ENCODE results near the gene RITA1.
"Not testable (repeated sequence)": the region's sequence is repeated elsewhere in the genome, so short reads cannot be mapped to it uniquely, and the experiment has no call there.

RITA1 gene

GRCh38 chr12:113185180-113186032 is at the start of gene RITA1, which contains the start of gene DDX54:
TSS of gene RITA1 (plus strand) at chr12:113185721. CDS start at chr12:113186747, 1,026 bp downstream.
TSS of gene DDX54 (minus strand) at chr12:113185478. CDS start at chr12:113185451, 27 bp downstream.
- peak; percentile 66 for TF ChIP-seq POLR2A (IDR thresholded peaks at IDR 0.05; ENCODE audit: low read depth, low read length)
- peak; percentile 65 for DNase-seq (ENCODE audit: insufficient read length, low spot score)
- no peak for FAIRE-seq

GRCh38 chr12:113136128-113136989 is 49.2 kb upstream of the RITA1 start:
- no peak for FAIRE-seq
- TF ChIP-seq POLR2A (IDR thresholded peaks at IDR 0.05; ENCODE audit: low read depth, low read length), result no peak

GRCh38 chr12:113136990-113137511 is 48.5 kb upstream of the RITA1 start:
- DNase-seq (ENCODE audit: insufficient read length, low spot score), result no peak
- TF ChIP-seq POLR2A (IDR thresholded peaks at IDR 0.05; ENCODE audit: low read depth, low read length), result no peak
- FAIRE-seq, result no peak

More at GRCh38 chr12:113136128-113136989, 49.2 kb upstream of the RITA1 start:
- DNase-seq (ENCODE audit: insufficient read length, low spot score), result no peak

GRCh38 chr12:113137861-113138783 is 47.4 kb upstream of the RITA1 start:
- no peak for DNase-seq (ENCODE audit: insufficient read length, low spot score)
- no peak for TF ChIP-seq POLR2A (IDR thresholded peaks at IDR 0.05; ENCODE audit: low read depth, low read length)
- no peak for FAIRE-seq

GRCh38 chr12:113138826-113139225 is 46.7 kb upstream of the RITA1 start:
- no peak for TF ChIP-seq POLR2A (IDR thresholded peaks at IDR 0.05; ENCODE audit: low read depth, low read length)
- FAIRE-seq, result no peak
- DNase-seq (ENCODE audit: insufficient read length, low spot score), result no peak

- DNase-seq (ENCODE audit: insufficient read length, low spot score) (no peak), FAIRE-seq (no peak)
- TF ChIP-seq POLR2A (IDR thresholded peaks at IDR 0.05; ENCODE audit: low read depth, low read length), result no peak
Measured at GRCh38 chr12:113140706-113141105, 44.8 kb upstream of the RITA1 start.

- FAIRE-seq; DNase-seq (ENCODE audit: insufficient read length, low spot score): not testable (repeated sequence)
Measured at GRCh38 chr12:113141716-113142115, 43.8 kb upstream of the RITA1 start.

- FAIRE-seq (no peak), DNase-seq (ENCODE audit: insufficient read length, low spot score) (no peak)
- TF ChIP-seq POLR2A (IDR thresholded peaks at IDR 0.05; ENCODE audit: low read depth, low read length), result no peak
Measured at GRCh38 chr12:113142173-113142885, 43.2 kb upstream of the RITA1 start.

- FAIRE-seq (no peak), DNase-seq (ENCODE audit: insufficient read length, low spot score) (no peak)
Measured at GRCh38 chr12:113142886-113143332, 42.6 kb upstream of the RITA1 start.

GRCh38 chr12:113143959-113144358 is 41.6 kb upstream of the RITA1 start:
- DNase-seq (ENCODE audit: insufficient read length, low spot score) (no peak), FAIRE-seq (no peak)
- TF ChIP-seq POLR2A (IDR thresholded peaks at IDR 0.05; ENCODE audit: low read depth, low read length), result no peak

More at GRCh38 chr12:113142886-113143332, 42.6 kb upstream of the RITA1 start:
- TF ChIP-seq POLR2A (IDR thresholded peaks at IDR 0.05; ENCODE audit: low read depth, low read length), result no peak

- FAIRE-seq, result no peak
- TF ChIP-seq POLR2A (IDR thresholded peaks at IDR 0.05; ENCODE audit: low read depth, low read length), result no peak
- no peak for DNase-seq (ENCODE audit: insufficient read length, low spot score)
Measured at GRCh38 chr12:113144806-113145205, 40.7 kb upstream of the RITA1 start.
